HG02870 (cell line): ENCODE measurements around the gene MAGEB6B.
"Not testable (repeated sequence)": the region's sequence is repeated elsewhere in the genome, so short reads cannot be mapped to it uniquely, and the experiment has no call there.

ENCODE experiments used
- ATAC-seq: cut with Tn5 transposase; IDR thresholded peaks from one replicate; pipeline ENCODE4 v1.9.1; 2021; ENCODE audit warnings: mild to moderate bottlenecking, moderate library complexity; ENCODE audit not compliant: unreplicated experiment

Gene MAGEB6B, protein sequence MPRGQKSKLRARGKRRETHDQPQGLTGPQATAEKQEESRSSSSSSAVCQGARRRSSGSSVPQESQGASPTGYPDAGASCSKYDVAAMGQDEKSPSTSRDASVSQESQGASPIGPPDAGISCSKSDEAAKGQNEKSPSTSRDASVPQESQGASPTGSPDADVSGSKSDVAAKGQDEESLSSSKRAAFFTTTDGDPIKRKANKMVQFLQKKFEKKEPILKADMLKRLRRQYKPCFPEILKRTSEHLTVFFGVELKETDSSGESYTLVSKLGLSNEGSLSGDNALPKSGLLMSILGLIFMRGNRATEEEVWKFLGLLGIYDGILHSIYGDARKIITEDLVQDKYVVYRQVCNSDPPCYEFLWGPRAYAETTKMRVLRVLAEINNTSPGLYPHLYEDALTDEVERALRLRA

DNA sequence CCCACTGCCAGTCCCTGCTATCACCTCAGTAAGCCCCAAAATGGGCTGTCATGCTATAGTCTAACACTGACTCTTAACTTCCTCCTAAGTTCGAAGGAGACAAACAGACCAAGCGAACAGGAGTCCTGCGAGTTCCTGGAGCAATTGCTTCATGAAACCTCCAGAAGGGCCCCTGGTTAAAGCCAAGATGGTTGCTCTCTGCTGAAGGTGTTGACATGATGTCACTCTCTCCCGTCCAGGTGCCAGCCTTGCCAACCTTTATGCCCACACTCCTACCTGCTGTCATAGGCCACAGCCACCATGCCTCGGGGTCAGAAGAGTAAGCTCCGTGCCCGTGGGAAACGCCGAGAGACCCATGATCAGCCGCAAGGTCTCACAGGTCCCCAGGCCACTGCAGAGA lies at the start of gene MAGEB6B:
Gene MAGEB6B (plus strand): TSS at position 301 of the 400 bp plus-strand sequence. CDS start 0 bp downstream, at position 301.
- no peak for ATAC-seq

DNA sequence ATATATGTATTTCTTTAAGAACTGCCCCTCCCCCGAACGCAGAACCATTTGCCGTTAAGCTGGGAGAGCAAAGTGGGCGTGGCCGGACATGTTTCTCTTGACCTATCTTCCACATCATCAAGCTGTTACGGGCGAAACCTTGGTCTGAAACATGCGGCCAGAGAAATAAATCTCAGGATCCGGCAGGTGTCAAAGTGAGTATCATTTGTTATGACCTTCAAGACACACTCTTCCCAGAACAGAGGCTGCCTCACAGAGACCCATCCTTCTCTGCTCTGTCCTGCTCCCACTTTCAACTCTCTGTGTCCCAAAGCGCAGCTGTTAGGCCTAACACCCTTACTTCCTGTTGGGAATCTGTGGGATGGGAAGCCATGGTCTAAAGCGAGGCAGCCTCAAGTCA lies 22.1 kb upstream of the MAGEB6B start, which contains the start of gene MAGEB18:
Gene MAGEB18 (plus strand): TSS at position 70 of the 400 bp plus-strand sequence. CDS start 643 bp downstream, outside the sequence.
- no peak for ATAC-seq

DNA sequence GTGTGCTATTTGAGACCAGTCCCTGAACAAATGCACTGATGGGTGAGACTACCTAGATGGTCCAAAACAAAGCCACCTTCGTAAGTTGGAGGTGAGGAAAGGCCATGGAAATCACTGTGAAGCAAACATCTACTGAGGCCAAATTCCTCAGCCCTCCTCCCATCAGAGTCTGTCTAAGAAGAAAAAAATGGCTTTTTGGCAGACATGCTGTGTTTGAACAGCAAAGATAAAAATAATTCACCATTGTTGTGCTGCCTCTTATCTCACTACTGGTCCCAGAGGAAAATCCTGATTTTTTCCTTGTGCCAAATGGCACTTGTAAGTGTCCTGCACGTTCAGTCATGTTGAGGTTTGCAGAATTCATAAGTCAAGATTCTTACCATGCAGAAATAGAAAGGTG lies 14.4 kb upstream of the MAGEB6B start:
- no peak for ATAC-seq

DNA sequence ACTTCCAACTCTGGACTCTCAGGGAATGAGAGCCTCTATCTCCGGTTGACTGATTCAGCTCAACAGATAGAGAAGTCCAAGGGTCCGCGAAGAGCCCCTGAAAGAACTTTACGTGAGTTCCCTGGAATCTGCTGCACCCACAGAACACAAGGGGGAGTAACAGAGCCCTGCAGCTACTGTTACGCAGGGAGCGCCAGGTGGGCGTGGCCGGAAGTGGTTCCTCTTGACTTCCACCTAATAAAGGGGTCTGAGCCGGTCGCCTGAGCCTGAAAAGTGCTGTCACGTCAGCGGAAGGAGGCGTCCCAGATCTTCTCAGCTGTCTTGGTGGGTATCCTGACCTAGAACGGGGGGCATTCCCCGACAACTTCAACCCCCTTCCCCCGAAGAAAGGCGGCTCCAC lies 31.8 kb downstream of the MAGEB6B start, which contains the start of gene MAGEB6:
Gene MAGEB6 (plus strand): TSS at position 237 of the 400 bp plus-strand sequence. CDS start 1,407 bp downstream, outside the sequence.
- ATAC-seq: no peak

DNA sequence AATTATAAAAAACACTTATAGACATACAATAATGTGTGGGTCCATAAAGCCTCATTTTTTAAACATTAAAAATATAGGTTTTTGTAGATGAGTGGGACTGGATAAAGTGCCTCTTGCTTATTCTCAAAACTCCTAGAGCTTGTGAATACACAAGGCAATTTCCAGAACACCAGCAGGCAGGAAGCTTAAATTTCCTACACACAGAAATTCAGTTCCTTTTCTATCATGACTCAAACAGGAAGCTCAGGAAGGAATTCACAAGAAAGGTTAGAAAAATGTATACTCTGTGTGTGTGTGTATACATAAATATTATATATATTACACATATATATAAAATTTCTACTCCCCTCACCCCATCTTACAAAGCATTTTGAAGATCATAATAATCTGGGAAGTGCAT lies 43.2 kb downstream of the MAGEB6B start:
- ATAC-seq: no peak

DNA sequence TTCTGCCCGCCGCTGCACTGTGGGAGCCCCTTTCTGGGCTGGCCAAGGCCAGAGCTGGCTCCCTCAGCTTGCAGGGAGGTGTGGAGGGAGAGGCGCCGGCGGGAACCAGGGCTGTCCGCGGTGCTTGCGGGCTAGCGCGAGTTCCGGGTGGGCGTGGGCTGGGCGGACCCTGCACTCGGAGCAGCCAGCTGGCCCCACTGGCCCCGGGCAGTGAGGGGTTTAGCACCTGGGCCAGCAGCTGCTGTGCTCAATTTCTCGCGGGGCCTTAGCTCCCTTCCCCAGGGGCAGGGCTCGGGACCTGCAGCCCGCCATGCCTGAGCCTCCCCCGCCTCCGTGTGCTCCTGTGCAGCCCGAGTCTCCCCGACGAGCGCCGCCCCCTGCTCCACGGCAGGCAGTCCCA lies 44.3 kb downstream of the MAGEB6B start:
- not testable (repeated sequence) for ATAC-seq

DNA sequence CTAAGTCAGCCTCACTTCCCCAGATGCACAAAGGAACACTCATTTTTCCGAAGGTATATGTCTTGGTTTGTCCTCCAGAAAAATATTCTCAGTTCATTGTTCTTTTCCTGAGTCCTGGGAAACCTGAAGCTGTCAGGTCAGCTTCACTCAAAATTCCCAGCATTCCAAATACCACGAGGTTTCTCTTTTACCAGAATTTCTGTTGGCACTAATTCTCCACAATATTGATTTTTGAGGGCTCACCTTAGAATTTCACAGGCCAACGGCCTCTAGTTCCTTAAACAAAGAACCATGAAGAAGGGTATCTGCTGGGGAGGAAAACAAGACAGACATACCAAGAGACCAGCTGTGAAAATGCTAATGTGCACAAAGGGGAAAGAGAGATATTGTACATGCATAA lies 47.6 kb downstream of the MAGEB6B start:
- no peak for ATAC-seq
